Bone marrow (tissue), 2 donors: ENCODE results near the gene HSBP1L1.
"Not testable (repeated sequence)": the region's sequence is repeated elsewhere in the genome, so short reads cannot be mapped to it uniquely, and the experiment has no call there.

Source experiments
- DNase-seq, 2 donors: peaks; one replicate each; lab custom pipeline; 2025; lab: John Stamatoyannopoulos, UW

HSBP1L1 gene

GRCh38 chr18:79987566-79987965 lies 23.1 kb downstream of the HSBP1L1 start:
- no peak for DNase-seq

DNA sequence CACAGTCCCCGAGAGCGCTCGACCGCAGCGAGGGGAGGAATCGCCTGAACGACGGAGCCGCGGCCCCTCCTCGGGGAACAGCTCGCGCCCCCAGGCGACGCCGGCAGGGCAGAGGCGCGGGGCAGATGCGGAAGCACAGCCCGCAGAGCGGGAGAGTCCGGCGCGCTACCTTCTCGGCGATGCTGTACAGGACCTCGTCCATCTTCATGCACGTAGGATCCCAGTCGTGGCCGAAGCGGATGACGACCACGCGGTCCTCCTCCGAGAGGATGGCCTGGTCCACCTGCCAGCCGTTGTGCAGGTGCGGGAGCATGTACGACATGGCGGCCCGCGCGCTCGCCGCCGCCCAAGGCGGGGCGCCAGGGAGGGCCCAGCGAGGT lies 23.6 kb downstream of the HSBP1L1 start:
- DNase-seq = peak; percentile 12 to 71

- peak; percentile 40 to 71 for DNase-seq
Observed at GRCh38 chr18:79988451-79989194, 24.2 kb downstream of the HSBP1L1 start, which contains the start of gene TXNL4A. Gene TXNL4A (minus strand): TSS chr18:79988563. CDS start chr18:79988392, 171 bp downstream.

- DNase-seq = no peak
Observed at GRCh38 chr18:79989195-79989497, 24.7 kb downstream of the HSBP1L1 start.

DNA sequence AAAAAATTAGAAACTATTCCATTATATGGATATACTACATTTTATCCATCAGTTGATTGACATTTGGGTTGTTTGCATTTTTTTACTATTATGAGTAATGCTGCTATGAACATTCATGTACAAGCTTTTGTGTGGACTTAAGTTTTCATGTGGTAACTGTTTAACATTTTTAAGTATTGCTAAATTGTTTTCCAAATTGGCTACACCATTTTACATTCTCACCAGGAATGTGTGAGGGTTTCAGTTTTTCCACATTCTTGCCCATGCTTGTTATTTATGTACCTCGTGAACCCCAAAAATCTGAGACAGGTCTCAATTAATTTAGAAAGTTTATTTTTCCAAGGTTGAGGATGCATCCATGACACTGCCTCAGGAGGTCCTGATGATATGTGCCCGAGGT lies 27.1 kb downstream of the HSBP1L1 start:
- no peak for DNase-seq

GRCh38 chr18:79999701-80000100 lies 35.3 kb downstream of the HSBP1L1 start:
- not testable (repeated sequence) for DNase-seq

GRCh38 chr18:80000877-80001276 lies 36.4 kb downstream of the HSBP1L1 start:
- no peak for DNase-seq

GRCh38 chr18:80002468-80002867 lies 38.0 kb downstream of the HSBP1L1 start:
- DNase-seq = no peak

- no peak for DNase-seq
Observed at GRCh38 chr18:80004600-80005342, 40.3 kb downstream of the HSBP1L1 start.

GRCh38 chr18:80006724-80007123 lies 42.3 kb downstream of the HSBP1L1 start:
- DNase-seq = no peak

- DNase-seq = no peak
Observed at GRCh38 chr18:80009661-80010550, 45.5 kb downstream of the HSBP1L1 start.

GRCh38 chr18:80010551-80010906 lies 46.1 kb downstream of the HSBP1L1 start:
- DNase-seq = no peak

DNA sequence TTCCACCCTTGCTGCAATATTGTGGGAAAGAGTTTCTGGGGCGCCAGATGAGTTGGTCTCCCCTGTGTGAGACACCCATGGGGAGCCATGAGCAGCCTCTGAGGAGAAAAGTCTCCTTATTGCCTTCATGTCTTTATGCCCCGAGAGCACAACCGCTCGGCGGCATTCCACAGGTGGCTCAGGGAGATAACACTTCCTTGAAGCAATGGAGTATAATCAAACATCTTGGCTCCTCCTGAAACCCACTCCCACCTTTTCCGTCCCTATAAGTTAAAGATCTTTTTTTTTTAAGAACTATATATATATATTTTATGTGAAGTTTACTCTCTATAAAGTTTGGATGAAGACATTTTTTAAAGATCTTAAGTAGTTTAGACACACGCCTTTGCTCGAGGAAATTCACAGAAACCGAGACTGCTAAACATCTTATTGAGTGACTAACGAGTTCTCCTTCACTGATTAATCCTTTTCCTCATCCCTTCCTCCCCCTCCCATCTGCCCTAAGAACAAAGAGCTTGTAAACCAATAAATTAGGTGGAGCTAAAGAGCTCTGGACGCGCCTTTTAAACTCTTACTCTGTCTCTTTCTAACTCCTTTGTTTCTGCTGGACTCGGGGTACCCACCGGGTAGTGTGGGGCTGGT lies 47.2 kb downstream of the HSBP1L1 start:
- not testable (repeated sequence) for DNase-seq

GRCh38 chr18:80012714-80013113 lies 48.3 kb downstream of the HSBP1L1 start:
- no peak for DNase-seq
